GM21526 (cell line): Measurements from ENCODE around the gene BASP1.

Experiments
- ATAC-seq: cut with Tn5 transposase; IDR thresholded peaks from one replicate; pipeline ENCODE4 v1.9.1; 2021; ENCODE audit warnings: moderate library complexity; ENCODE audit not compliant: unreplicated experiment, low FRiP score

BASP1 gene

GRCh38 chr5:17221843-17222636 lies 4.6 kb downstream of the BASP1 start:
- no peak for ATAC-seq

- no peak for ATAC-seq
Measured at GRCh38 chr5:17222664-17223063, 5.2 kb downstream of the BASP1 start.

DNA sequence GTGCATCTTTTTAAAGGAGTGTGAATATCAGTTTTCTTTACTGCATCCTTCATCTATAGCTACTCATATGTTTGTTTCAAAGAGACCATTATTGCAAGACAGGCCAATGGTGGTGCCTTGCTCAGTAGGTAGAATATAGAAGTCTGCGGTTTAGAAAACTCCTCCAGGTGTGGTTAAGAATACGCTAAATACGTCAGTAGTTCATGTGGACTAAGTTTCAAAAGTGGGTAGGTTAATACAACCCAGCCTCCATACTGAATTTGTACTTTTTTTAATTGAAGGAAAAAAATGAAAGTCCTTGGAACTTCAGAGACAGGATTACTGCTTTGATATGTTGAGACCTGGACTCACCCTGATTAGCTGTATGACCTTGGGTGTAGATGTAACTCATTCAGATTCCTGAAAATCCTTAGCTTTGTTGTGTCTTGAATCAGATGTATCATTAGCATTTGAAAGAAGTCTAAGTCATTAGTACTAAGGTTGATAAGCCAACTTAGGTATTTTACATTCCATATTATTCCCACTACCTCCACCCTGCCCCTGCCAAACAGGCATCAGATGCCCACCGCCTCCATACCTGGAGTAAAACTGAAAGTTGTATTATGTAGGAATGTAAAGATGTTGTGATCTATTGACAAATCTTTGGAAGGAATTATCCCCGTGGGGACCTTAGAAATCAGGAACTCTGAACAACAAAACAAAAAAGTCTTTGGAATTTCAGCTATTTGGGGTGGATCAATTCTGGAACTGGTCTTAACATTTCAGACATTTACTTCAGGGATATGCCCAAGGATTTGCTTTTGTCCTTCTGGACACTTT lies 6.1 kb downstream of the BASP1 start:
- peak; percentile 54 for ATAC-seq

GRCh38 chr5:17224858-17225511 lies 7.6 kb downstream of the BASP1 start:
- ATAC-seq = peak; percentile 43

DNA sequence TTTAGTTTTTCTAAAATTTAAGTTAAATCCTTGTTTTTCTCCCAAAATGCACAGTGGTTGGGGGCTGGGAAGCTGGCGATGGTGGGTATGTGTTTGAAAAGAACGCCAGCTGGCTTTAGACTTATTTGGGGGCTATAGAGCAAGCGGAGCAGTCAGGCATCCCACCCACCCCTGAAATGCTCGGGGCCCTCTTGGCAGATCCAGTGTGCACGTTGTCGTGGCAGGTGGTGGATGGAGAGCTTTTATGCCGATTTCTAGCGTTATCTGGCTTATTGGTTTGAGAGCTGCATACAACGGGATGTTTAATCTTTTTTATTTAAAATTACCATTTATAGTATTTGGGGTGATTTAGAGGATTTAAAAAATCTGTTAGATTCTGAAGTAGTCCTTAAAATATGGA lies 8.1 kb downstream of the BASP1 start:
- no peak for ATAC-seq

DNA sequence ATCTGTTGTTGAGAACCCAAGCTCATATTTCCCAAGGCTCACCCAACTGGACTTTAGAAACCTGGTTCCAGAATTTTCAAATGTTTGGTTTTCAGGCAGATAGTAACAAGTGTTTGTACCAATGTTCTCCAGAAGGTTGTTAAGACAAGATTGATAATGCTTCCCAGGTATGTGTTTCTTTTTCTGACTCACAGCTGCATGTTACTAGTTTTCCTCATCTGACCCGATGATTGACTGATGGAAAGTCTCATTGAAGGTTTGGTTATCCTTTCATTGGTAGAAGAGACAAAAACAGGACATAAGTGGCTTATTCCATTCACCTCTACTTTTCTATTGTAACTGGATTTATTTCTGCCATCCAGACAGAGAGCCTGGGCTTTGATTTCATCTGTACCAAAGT lies 10.4 kb downstream of the BASP1 start:
- ATAC-seq = no peak

- peak; percentile 53 for ATAC-seq
Measured at GRCh38 chr5:17228821-17229291, 11.4 kb downstream of the BASP1 start.

DNA sequence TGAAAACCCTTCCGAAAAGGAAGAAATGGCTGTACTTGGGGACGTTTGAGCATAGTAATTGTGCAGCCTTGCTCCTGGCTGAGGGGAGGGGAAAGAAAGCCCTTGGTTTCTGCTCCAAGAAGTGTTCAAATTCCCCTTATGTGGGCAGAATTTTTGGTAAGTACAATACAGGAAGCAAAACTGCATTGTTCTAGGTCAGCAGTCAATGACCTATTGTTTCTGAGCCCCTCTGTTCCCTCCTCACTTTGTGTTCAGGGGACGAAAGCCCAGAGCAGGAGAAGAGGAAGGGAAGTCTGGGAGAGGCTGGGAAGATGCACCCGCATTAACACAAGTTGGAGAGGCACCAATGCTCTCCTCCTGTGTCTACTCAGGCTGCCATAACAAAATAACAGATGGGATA lies 11.9 kb downstream of the BASP1 start:
- peak; percentile 29 for ATAC-seq

DNA sequence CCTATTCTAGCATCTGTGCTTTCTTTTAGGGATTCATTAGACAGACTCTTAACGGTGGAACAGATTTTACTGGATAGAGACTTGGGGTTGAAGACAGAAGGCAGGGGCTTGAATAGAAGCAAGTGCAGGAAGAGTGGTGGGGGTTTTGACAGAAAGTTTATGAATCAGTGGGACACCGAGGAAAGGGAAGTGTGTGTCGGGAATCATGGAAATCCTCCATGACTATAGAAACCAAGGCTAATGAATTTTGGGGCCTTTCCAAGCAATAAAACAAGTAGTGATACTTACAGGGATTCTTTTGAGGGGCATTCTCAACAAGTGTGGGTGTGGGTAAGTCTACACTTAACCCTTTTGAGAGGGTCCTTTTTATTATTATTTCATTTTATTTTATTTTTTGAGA lies 12.8 kb downstream of the BASP1 start:
- no peak for ATAC-seq

DNA sequence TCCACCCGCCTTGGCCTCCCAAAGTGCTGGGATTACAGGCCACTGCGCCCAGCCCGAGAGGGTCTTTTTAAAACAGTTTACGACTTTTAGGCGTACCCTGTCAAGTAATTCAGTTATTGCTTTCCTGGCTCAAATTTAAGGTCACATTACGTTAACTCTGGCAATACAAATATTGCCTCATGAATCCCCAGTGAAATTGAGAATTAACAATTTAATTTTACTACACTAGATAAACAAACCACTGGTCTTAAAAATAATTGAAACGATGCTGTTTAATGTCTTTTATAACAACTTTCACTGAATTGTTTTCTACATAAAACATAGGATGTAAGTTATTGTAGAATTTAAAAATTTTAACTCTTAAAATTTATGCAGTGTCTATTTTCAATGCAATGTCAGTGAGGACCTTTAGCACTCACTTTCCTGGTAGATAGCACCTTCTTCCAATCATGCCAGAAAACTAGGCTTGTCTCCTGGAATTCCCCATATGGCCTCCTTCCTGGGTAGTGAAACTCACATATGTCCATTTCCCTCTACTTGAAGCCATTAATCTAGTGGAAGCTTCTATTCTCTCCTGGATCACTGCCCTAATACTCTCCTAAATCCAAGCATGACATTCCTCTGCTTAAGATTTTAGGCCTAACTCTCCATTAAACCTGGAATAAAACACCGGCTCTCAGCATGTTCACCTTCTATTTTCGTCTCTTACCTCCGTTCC lies 13.5 kb downstream of the BASP1 start:
- no peak for ATAC-seq

GRCh38 chr5:17232405-17232804 lies 15.0 kb downstream of the BASP1 start:
- ATAC-seq = no peak

- no peak for ATAC-seq
Measured at GRCh38 chr5:17233488-17233887, 16.1 kb downstream of the BASP1 start.

GRCh38 chr5:17234374-17234773 lies 16.9 kb downstream of the BASP1 start:
- no peak for ATAC-seq

DNA sequence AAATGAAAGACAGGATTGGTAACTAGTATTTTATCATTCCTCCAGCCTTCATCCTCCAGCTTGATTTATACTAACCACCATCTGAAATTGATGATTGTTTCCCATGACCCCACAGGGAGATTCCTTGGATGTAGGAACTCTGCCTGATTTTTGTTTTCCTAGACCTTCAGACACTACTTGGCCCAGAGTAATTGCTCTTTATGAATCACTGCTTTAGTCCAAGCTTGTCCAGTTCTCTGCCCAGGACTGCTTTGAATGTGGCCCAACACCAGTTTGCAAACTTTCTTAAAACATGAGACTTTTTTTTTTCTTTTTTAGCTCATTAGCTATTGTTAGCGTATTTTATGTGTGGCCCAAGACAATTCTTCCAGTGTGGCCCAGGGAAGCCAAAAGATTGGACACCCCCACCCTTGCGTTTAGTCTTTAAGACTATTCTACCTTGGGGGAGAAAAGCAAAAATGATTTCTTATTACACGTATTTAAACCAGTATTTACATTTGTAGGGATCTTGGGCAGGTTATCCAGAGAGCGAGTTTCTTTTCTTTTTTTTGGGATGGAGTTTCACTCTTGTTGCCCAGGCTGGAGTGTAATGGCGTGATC lies 18.4 kb downstream of the BASP1 start:
- no peak for ATAC-seq

- no peak for ATAC-seq
Measured at GRCh38 chr5:17238521-17239041, 21.1 kb downstream of the BASP1 start.

GRCh38 chr5:17239953-17240352 lies 22.5 kb downstream of the BASP1 start:
- ATAC-seq = no peak

- ATAC-seq = no peak
Measured at GRCh38 chr5:17240487-17240886, 23.1 kb downstream of the BASP1 start.

DNA sequence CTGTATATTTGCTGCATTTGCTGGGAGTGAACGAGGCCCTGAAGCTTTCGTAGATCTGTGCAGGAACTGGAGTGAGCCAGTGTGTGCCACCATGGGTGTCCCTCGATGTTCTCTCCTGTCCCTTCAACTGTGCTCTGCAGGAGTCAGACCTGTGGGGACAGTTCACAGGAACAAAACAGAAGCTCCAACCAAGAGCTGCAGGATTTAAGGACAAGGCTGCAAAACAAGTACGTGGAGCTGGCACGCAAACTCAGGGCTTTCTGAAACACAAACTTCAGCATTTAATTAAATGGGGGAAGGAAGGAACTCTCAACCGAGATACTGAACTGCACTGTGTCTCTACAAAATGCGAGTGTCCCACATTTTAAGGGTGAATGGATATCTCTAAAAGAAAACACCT lies 24.2 kb downstream of the BASP1 start:
- no peak for ATAC-seq

DNA sequence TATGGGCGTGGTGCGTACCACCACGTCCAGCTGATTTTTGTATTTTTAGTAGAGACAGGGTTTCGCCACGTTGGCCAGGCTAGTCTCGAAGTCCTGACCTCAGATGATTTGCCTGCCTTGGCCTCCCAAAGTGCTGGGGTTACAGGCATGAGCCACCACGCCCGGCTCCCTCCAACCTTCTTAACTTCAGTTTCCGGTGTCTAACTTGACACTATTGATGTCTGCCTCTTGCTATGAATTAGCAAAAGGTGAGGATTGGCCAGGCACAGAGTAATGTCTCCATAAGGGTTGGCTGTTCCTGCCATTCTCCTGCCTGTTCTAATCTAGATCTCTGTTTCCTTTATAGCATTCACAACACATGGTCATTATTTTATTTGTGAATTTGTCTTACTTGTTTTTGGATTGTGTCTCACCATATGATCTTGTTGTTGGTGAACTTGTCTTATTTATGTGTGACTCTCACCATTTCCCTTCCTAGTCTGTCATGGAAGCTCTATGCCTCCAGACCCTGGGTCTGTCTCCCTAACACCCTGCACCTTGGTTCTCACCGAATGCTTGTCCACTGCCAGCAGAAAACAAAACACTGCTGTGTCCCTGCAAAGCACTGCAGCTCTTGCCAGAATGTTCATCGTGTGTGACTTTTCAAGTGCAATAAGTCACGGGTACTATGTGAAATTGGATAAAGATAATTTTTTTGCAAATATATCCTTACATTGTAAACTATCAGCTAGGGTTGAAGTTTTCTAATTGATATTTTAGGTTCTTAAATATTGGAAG lies 26.0 kb downstream of the BASP1 start:
- no peak for ATAC-seq
